HS-5 (cell line): ENCODE data around the gene FAM240B.
A peak's percentile ranks its signal among the peaks of the same experiment; 100 is the strongest.

Experiments
- DNase-seq: peaks from one replicate; pipeline ENCODE4 v3.0.0-alpha.2; 2012; ENCODE audit warnings: low read depth

FAM240B gene

GRCh38 chr9:38699337-38699736 lies 20.6 kb downstream of the FAM240B start:
- DNase-seq = no peak

GRCh38 chr9:38697776-38698300 lies 22.1 kb downstream of the FAM240B start:
- no peak for DNase-seq

GRCh38 chr9:38696999-38697398 lies 22.9 kb downstream of the FAM240B start:
- no peak for DNase-seq

- no peak for DNase-seq
These were observed 25.3 kb downstream of the FAM240B start for GRCh38 chr9:38694676-38695075.

- no peak for DNase-seq
These were observed 27.2 kb downstream of the FAM240B start for GRCh38 chr9:38692707-38693106.

- no peak for DNase-seq
These were observed 29.4 kb downstream of the FAM240B start for GRCh38 chr9:38690574-38690973.

- no peak for DNase-seq
These were observed 30.3 kb downstream of the FAM240B start for GRCh38 chr9:38689678-38690077.

- no peak for DNase-seq
These were observed 31.9 kb downstream of the FAM240B start for GRCh38 chr9:38687992-38688391.

- DNase-seq = no peak
These were observed 32.5 kb downstream of the FAM240B start for GRCh38 chr9:38687389-38687842.

GRCh38 chr9:38686933-38687332 lies 33.0 kb downstream of the FAM240B start:
- DNase-seq = no peak

GRCh38 chr9:38685535-38685934 lies 34.4 kb downstream of the FAM240B start:
- no peak for DNase-seq

- DNase-seq = no peak
These were observed 36.6 kb downstream of the FAM240B start for GRCh38 chr9:38683336-38683735.

- DNase-seq = peak; percentile 79
These were observed 37.2 kb downstream of the FAM240B start for GRCh38 chr9:38682713-38683112.

- peak; percentile 43 for DNase-seq
These were observed 38.1 kb downstream of the FAM240B start for GRCh38 chr9:38681747-38682227.

- no peak for DNase-seq
These were observed 39.0 kb downstream of the FAM240B start for GRCh38 chr9:38680837-38681445.

- no peak for DNase-seq
These were observed 42.2 kb downstream of the FAM240B start for GRCh38 chr9:38677660-38678303.

GRCh38 chr9:38675831-38676230 lies 44.1 kb downstream of the FAM240B start:
- DNase-seq = no peak

GRCh38 chr9:38675211-38675610 lies 44.7 kb downstream of the FAM240B start:
- DNase-seq = no peak

GRCh38 chr9:38673399-38674193 lies 46.3 kb downstream of the FAM240B start:
- no peak for DNase-seq

- no peak for DNase-seq
These were observed 48.2 kb downstream of the FAM240B start for GRCh38 chr9:38671748-38672147.

- no peak for DNase-seq
These were observed 48.6 kb downstream of the FAM240B start for GRCh38 chr9:38671372-38671731.

- no peak for DNase-seq
These were observed 49.2 kb downstream of the FAM240B start for GRCh38 chr9:38670542-38671371.
